ENCODE data around the gene AUTS2.

Gene AUTS2

DNA sequence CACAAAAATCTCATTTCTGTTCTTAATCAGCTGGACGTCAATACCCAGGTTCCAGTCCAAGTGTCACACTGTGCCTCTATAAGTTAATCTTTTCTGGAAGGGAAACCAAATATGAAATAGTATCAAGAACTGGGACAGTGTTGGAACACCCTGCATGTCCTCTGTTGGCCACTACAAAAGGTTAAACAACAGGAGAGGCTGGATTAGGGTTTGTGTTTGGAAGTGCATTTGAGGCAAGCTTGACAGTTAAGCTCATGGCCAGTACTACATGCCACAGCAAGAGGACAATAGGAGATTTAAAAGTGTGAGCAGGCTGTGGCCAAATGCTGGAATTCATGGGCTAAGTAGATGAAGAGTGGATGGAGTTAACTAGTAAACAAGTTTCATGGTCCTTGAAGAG is 751.5 kb downstream of the AUTS2 start:
- CTCF ChIA-PET = interaction anchor here (0.5 to 0.8 kb wide), 2 partner anchors 9 to 1073 kb away, joined by 3 read pairs; no protein-coding TSS in a partner anchor
- no peak for TF ChIP-seq ARNT (IDR thresholded peaks at IDR 0.05)
- no peak for TF ChIP-seq FOXA1 (IDR thresholded peaks at IDR 0.05)
- TF ChIP-seq ELF4 (IDR thresholded peaks at IDR 0.05) = no peak
- no peak for TF ChIP-seq CTBP1 (IDR thresholded peaks at IDR 0.05; ENCODE audit: borderline replicate concordance)
- no peak for TF ChIP-seq L3MBTL2 (conservative IDR thresholded peaks at IDR 0.05)
- TF ChIP-seq TARDBP (IDR thresholded peaks at IDR 0.05) = no peak
- no peak for TF ChIP-seq ZNF384 (IDR thresholded peaks at IDR 0.05)
- TF ChIP-seq FOXM1 (IDR thresholded peaks at IDR 0.05; ENCODE audit: borderline replicate concordance) = no peak
- TF ChIP-seq FOXK2 (IDR thresholded peaks at IDR 0.05) = no peak
- TF ChIP-seq SUZ12 (IDR thresholded peaks at IDR 0.05) = no peak
- no peak for TF ChIP-seq LEF1 (IDR thresholded peaks at IDR 0.05; ENCODE audit: borderline replicate concordance)
- DNase-seq (ENCODE audit: extremely low spot score) = no peak
- POLR2A ChIA-PET = no interaction called here

DNA sequence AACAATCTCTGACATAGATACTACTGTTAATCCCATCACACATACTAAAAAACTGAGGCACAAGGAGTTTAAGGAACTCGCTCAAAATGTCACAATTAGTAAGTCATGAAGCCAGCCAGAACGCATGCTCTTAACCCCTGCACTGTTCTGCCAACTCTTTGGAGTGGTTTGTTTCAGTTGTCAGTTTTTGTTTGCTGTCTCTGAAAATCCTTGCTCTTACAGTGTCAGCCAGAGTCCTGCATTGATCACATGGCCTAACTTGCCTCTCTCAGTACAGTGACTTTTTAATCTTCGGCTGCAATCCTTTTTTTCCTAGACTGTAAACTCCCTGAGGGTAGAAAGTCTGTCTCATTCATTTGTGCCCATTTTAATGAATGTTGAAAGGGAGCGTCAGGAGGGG is 753.8 kb downstream of the AUTS2 start:
- TF ChIP-seq BHLHE40 (IDR thresholded peaks at IDR 0.05; ENCODE audit: borderline replicate concordance) (no peak), SUZ12 (IDR thresholded peaks at IDR 0.05) (no peak), FOXA1 (IDR thresholded peaks at IDR 0.05) (no peak), L3MBTL2 (conservative IDR thresholded peaks at IDR 0.05) (no peak), FOXM1 (IDR thresholded peaks at IDR 0.05; ENCODE audit: borderline replicate concordance) (no peak), SP1 (IDR thresholded peaks at IDR 0.05) (no peak), ZNF384 (IDR thresholded peaks at IDR 0.05) (no peak)
- TF ChIP-seq, protein P1, sequence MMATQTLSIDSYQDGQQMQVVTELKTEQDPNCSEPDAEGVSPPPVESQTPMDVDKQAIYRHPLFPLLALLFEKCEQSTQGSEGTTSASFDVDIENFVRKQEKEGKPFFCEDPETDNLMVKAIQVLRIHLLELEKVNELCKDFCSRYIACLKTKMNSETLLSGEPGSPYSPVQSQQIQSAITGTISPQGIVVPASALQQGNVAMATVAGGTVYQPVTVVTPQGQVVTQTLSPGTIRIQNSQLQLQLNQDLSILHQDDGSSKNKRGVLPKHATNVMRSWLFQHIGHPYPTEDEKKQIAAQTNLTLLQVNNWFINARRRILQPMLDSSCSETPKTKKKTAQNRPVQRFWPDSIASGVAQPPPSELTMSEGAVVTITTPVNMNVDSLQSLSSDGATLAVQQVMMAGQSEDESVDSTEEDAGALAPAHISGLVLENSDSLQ (IDR thresholded peaks at IDR 0.05) = no peak
- ChIA-PET CTCF (no interaction called here), POLR2A (no interaction called here)
- DNase-seq (ENCODE audit: extremely low spot score) = no peak

DNA sequence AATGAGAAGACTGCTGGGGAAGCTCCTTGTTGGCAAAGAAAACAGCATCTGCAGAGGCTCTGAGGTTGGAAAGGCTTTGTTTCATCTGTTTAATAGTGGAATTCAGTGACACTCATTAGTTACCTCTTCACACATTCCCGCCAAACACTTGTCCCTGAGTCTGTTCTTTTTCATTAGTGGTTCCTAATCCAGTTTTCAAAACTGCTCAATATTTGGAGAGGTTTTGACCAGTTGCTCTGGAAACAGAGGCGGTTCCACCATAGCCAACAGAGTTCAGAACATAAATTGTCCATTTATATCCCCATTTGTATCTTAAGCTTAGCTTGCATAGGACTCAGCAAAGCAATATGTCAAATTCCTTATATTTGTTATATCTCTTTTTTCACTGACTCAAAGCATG is 754.6 kb downstream of the AUTS2 start:
- no peak for DNase-seq (ENCODE audit: extremely low spot score)
- TF ChIP-seq FOXA1 (IDR thresholded peaks at IDR 0.05) (no peak), SUZ12 (IDR thresholded peaks at IDR 0.05) (no peak), L3MBTL2 (conservative IDR thresholded peaks at IDR 0.05) (no peak), HDGF (IDR thresholded peaks at IDR 0.05; ENCODE audit: borderline replicate concordance) (no peak), ZNF384 (IDR thresholded peaks at IDR 0.05) (no peak), TARDBP (IDR thresholded peaks at IDR 0.05) (no peak), FOXM1 (IDR thresholded peaks at IDR 0.05; ENCODE audit: borderline replicate concordance) (no peak), SP1 (IDR thresholded peaks at IDR 0.05) (no peak), ARNT (IDR thresholded peaks at IDR 0.05) (no peak), ELF4 (IDR thresholded peaks at IDR 0.05) (no peak), BHLHE40 (IDR thresholded peaks at IDR 0.05; ENCODE audit: borderline replicate concordance) (no peak), FOXK2 (IDR thresholded peaks at IDR 0.05) (no peak), CTBP1 (IDR thresholded peaks at IDR 0.05; ENCODE audit: borderline replicate concordance) (no peak), LEF1 (IDR thresholded peaks at IDR 0.05; ENCODE audit: borderline replicate concordance) (no peak), NFRKB (IDR thresholded peaks at IDR 0.05) (no peak)
- TF ChIP-seq, protein P1 (IDR thresholded peaks at IDR 0.05) = no peak
- POLR2A ChIA-PET = no interaction called here

DNA sequence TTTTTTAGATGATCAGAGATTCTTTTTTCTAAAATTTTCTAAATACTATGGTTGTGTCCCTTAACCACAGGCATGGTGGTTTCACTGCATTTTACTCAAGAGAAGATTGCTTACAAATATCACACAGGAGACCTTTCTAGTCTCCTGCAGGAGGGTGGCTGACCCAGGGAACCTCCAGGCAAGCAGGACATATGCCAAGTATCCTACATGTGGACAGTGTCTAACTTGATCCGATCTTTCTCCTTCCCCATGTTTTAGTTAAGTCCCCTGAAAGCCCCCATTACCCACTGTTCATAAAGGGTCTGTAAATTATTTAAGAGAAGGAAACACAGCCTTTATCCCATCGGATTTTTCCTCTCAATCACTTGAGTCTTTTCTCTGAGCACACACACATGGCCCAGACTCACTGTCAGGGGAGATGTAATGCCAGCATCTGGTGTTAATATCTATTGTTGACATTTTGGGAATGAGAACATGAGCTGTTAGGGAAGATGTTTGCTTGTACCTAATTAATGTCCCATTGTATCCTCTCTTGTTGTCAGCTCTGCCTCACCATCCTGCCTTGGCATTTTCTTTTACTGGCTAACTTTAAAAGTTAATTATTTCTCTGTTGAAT is 755.2 kb downstream of the AUTS2 start:
- no peak for TF ChIP-seq FOXK2 (IDR thresholded peaks at IDR 0.05)
- no peak for TF ChIP-seq BHLHE40 (IDR thresholded peaks at IDR 0.05; ENCODE audit: borderline replicate concordance)
- no peak for TF ChIP-seq ELF4 (IDR thresholded peaks at IDR 0.05)
- TF ChIP-seq CTBP1 (IDR thresholded peaks at IDR 0.05; ENCODE audit: borderline replicate concordance) = no peak
- TF ChIP-seq L3MBTL2 (conservative IDR thresholded peaks at IDR 0.05) = no peak
- no peak for TF ChIP-seq SP1 (IDR thresholded peaks at IDR 0.05)
- TF ChIP-seq LEF1 (IDR thresholded peaks at IDR 0.05; ENCODE audit: borderline replicate concordance) = no peak
- no peak for TF ChIP-seq TARDBP (IDR thresholded peaks at IDR 0.05)
- no peak for TF ChIP-seq HDGF (IDR thresholded peaks at IDR 0.05; ENCODE audit: borderline replicate concordance)
- no peak for TF ChIP-seq FOXA1 (IDR thresholded peaks at IDR 0.05)
- TF ChIP-seq FOXM1 (IDR thresholded peaks at IDR 0.05; ENCODE audit: borderline replicate concordance) = no peak
- TF ChIP-seq, protein P1 (IDR thresholded peaks at IDR 0.05) = no peak
- no peak for DNase-seq (ENCODE audit: extremely low spot score)
- ChIA-PET POLR2A (no interaction called here), CTCF (interaction anchor here (1.0 kb wide), 1 partner anchor 345 kb away, joined by 5 read pairs; no protein-coding TSS in a partner anchor)

More for the DNA sequence above, 754.6 kb downstream of the AUTS2 start:
- CTCF ChIA-PET = no interaction called here

DNA sequence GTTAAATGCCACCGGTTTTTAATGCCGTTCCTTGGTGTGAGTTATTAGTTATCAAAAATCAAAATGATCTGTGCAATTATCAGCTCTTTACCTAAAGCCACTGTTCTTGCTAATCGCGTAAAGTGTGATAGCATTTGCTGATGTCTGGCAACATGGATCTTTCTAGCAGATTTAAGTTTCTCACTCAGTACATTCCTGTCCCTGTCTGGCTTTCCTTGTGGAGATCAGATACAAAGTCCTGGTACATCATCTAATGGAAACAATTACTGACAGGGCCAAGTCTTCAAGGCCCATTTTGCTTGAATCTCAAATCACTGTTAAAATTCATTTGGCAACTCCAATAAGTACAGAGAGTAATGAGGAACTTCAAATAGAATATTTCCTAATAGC is 755.7 kb downstream of the AUTS2 start:
- ChIA-PET POLR2A (interaction anchor here (0.8 kb wide), 1 partner anchor 12 kb away, joined by 3 read pairs; no protein-coding TSS in a partner anchor), CTCF (interaction anchor here (1.0 kb wide), 1 partner anchor 345 kb away, joined by 5 read pairs; no protein-coding TSS in a partner anchor)
- DNase-seq (ENCODE audit: extremely low spot score) = no peak
- no peak for TF ChIP-seq SUZ12 (IDR thresholded peaks at IDR 0.05)
- TF ChIP-seq ZNF384 (IDR thresholded peaks at IDR 0.05) = no peak
- no peak for TF ChIP-seq BHLHE40 (IDR thresholded peaks at IDR 0.05; ENCODE audit: borderline replicate concordance)
- TF ChIP-seq ARNT (IDR thresholded peaks at IDR 0.05) = no peak
- no peak for TF ChIP-seq ELF4 (IDR thresholded peaks at IDR 0.05)
- TF ChIP-seq FOXA1 (IDR thresholded peaks at IDR 0.05) = no peak
- no peak for TF ChIP-seq TARDBP (IDR thresholded peaks at IDR 0.05)
- TF ChIP-seq SP1 (IDR thresholded peaks at IDR 0.05) = no peak
- no peak for TF ChIP-seq FOXM1 (IDR thresholded peaks at IDR 0.05; ENCODE audit: borderline replicate concordance)
- TF ChIP-seq NFRKB (IDR thresholded peaks at IDR 0.05) = no peak
